GM12801 (cell line): ENCODE measurements around the gene FKBP10.

ENCODE experiments used
- CTCF ChIP-seq: IDR thresholded peaks from one replicate; pipeline ENCODE4 v1.5.1; 2011; ENCODE audit warnings: control low read depth; ENCODE audit not compliant: insufficient read length; ENCODE audit errors: extremely low read depth

The FKBP10 gene

GRCh38 chr17:41816637-41817320, 4.0 kb downstream of the FKBP10 start:
- TF ChIP-seq CTCF = no peak

- no peak for TF ChIP-seq CTCF
These were observed 5.2 kb downstream of the FKBP10 start for GRCh38 chr17:41818024-41818423.

GRCh38 chr17:41821776-41822175, 9.0 kb downstream of the FKBP10 start:
- no peak for TF ChIP-seq CTCF

GRCh38 chr17:41822216-41823140, 9.7 kb downstream of the FKBP10 start:
- TF ChIP-seq CTCF = no peak

GRCh38 chr17:41823141-41823524, 10.3 kb downstream of the FKBP10 start:
- no peak for TF ChIP-seq CTCF

- TF ChIP-seq CTCF = no peak
These were observed 10.8 kb downstream of the FKBP10 start for GRCh38 chr17:41823580-41823979.

- TF ChIP-seq CTCF = no peak
These were observed 11.3 kb downstream of the FKBP10 start for GRCh38 chr17:41824086-41824485.
